ENCODE measurements around the gene PTPRR.

GRCh38 chr12:70706611-70707010 lies 213.9 kb downstream of the PTPRR start:
- TF ChIP-seq CTCF (IDR thresholded peaks at IDR 0.05; ENCODE audit: low read depth, low read length, poor library complexity, severe bottlenecking) (no peak), EZH2phosphoT487 (IDR thresholded peaks at IDR 0.05; ENCODE audit: borderline replicate concordance, low read length) (no peak)

Measured in DOHH2 (cell line).